Adrenal gland (tissue), 12 donors: ENCODE measurements around the gene MOB3B. TPM values are rescaled to one million over a fixed set of nuclear protein-coding genes. Genes with fewer than 3 reads are reported as not detected.

Experiments
- DNase-seq, 7 donors: peaks; one replicate each; pipeline ENCODE4 v3.0.0-alpha.2; 2019 to 2020
- H3K27ac ChIP-seq, 5 donors: fragments of 200-600 bp; sonication (generic) in 4 of 5; 1 replicate in 3 of 5; 2 replicates in 2 of 5; pipeline versions ENCODE4 v1.5.1 to v1.8.0; 2016 to 2020; ENCODE audit warnings: mild to moderate bottlenecking in 1 of 5
- H3K27me3 ChIP-seq: fragments of 200-600 bp; 2 replicates; pipeline ENCODE4 v1.8.0; 2021
- H3K36me3 ChIP-seq, 2 donors: fragments of 200-600 bp; replicated peaks in 1 of 2; 1 replicate in 1 of 2; 2 replicates in 1 of 2; pipeline versions ENCODE4 v1.5.1 to v1.8.0; 2018 to 2022
- H3K4me1 ChIP-seq, 2 donors: fragments of 200-600 bp; replicated peaks in 1 of 2; 1 replicate in 1 of 2; 2 replicates in 1 of 2; pipeline versions ENCODE4 v1.5.1 to v1.8.0; 2018 to 2021
- H3K4me3 ChIP-seq, 4 donors: fragments of 200-600 bp; sonication (generic) in 3 of 4; one replicate each; pipeline ENCODE4 v1.5.1; 2016 to 2018
- H3K9me3 ChIP-seq, 3 donors: fragments of 200-600 bp; sonication (generic) in 1 of 3; replicated peaks in 1 of 3; 1 replicate in 2 of 3; 2 replicates in 1 of 3; pipeline versions ENCODE4 v1.5.1 to v1.8.0; 2016 to 2021
- CTCF ChIP-seq, 6 experiments: fragments of 450-650 bp in 4 of 6; fragments of 200-600 bp in 2 of 6; sonication (generic) in 1 of 6; IDR thresholded peaks; 1 replicate in 5 of 6; 2 replicates in 1 of 6; pipeline versions ENCODE4 v1.5.1 to v1.8.0; 2016 to 2021; ENCODE audit warnings: antibody characterized with exemption in 6 of 6, mild to moderate bottlenecking in 2 of 6, moderate library complexity in 1 of 6
- POLR2A ChIP-seq, 2 donors: fragments of 450-650 bp; IDR thresholded peaks; one replicate each; pipeline ENCODE4 v1.6.1; 2017; ENCODE audit warnings: antibody characterized with exemption in 2 of 2, mild to moderate bottlenecking in 2 of 2, moderate library complexity in 1 of 2
- WGBS, 4 donors: extraction: QIAGEN DNeasy Blood & Tissue Kit in 2 of 4; methylation state at CpG; one replicate each; pipeline versions ENCODE4 v1.1.5 to v1.1.7; 2013 to 2017; 5-methylcytosine and 5-hydroxymethylcytosine counted together
- intact Hi-C, 2 donors: fragments of 100-400 bp; cut with DNase I; formaldehyde crosslinking; loops; one replicate each; pipeline versions ENCODE4 v1.14.1 to v1.15.0; 2022 to 2023
- polyA plus RNA-seq, 3 donors: library from polyadenylated mRNA; stranded (reverse); fragments of 200-250 nt in 2 of 3; fragments of 350-450 nt in 1 of 3; fragmentation: Illumina TruSeq in 1 of 3; extraction: RNeasy Lipid Tissue Mini Kit (QIAGEN cat#74804) in 1 of 3; gene quantifications; one replicate each; pipeline ENCODE4 v1.2.3, GENCODE V29; 2013 to 2014
- total RNA-seq, 9 donors: library from RNA; depleted of rRNA in 4 of 9; stranded (reverse); fragments of >200 nt in 4 of 9; fragments of 120-200 nt in 1 of 9; fragmentation: NEBNext Ultra II Directional in 1 of 9; extraction: Animal tissue kit (Norgen Biotek cat#: 25700) in 1 of 9; gene quantifications; one replicate each; pipeline versions ENCODE4 v1.1.0 to v1.2.4, GENCODE V29; 2013 to 2023
- donor health status: healthy with polysubstance abuse.
- donor health status: Bipolar disorder and iron deficiency.
- donor health status: DM: yes; HTN: yes; CAD: no.
- donor health status: DM: no; HTN: no; CAD: no.
- donor health status: DM: no; HTN: no; CAD: no.
- donor health status: DM: yes; HTN: yes; CAD: no.

Gene MOB3B
- total and polyA plus RNA-seq, 12 donors: 1.3 to 9.0 (median 3.4) TPM

- DNase-seq: no peak
- Histone ChIP-seq H3K4me3 (no peak overlapping the region), H3K9me3 (no peaks in the 10 kb centered on the region), H3K27me3 (no peaks in the 10 kb centered on the region), H3K4me1 (peaks cover 0 to 46% of the 10 kb centered on the region in 2 donors), H3K36me3 (no peaks in the 10 kb centered on the region), H3K27ac (no peak overlapping the region)
- intact Hi-C loops: loop anchor here (5.0 to 10.0 kb wide), 2 partner anchors 65 to 188 kb away; partner anchors contain the start of gene MOB3B (in 1 of the 2)
- TF ChIP-seq POLR2A (IDR thresholded peaks at IDR 0.05): no peak
- no peak for TF ChIP-seq CTCF (IDR thresholded peaks at IDR 0.05)
- 62 to 71% (median 68%) methylated on average over 11 of the region's 11 CpGs for WGBS, 4 donors
These were observed 189.8 kb downstream of the MOB3B start for GRCh38 chr9:27339661-27340284.

GRCh38 chr9:27338527-27338903, 191.1 kb downstream of the MOB3B start:
- no peaks in the 10 kb centered on the region for H3K27me3 ChIP-seq
- TF ChIP-seq POLR2A (IDR thresholded peaks at IDR 0.05) (no peak), CTCF (IDR thresholded peaks at IDR 0.05) (no peak)
- no peak overlapping the region for H3K4me3 ChIP-seq
- intact Hi-C loops: loop anchor here in 1 of 2 donors (5.0 kb wide), 1 partner anchor 189 kb away; the partner anchor contains the start of gene MOB3B
- H3K27ac ChIP-seq: peak overlapping the region in 1 of 5 donors; percentile 6
- no peaks in the 10 kb centered on the region for H3K9me3 ChIP-seq
- peaks cover 0 to 48% of the 10 kb centered on the region in 2 donors for H3K4me1 ChIP-seq
- 51 to 64% (median 63%) methylated on average over 8 to 9 of the region's 9 CpGs for WGBS, 4 donors
- no peak for DNase-seq
- H3K36me3 ChIP-seq: no peaks in the 10 kb centered on the region

GRCh38 chr9:27337833-27338526, 191.6 kb downstream of the MOB3B start:
- Histone ChIP-seq H3K4me1 (peaks cover 0 to 52% of the 10 kb centered on the region in 2 donors), H3K9me3 (no peaks in the 10 kb centered on the region), H3K36me3 (no peaks in the 10 kb centered on the region), H3K27me3 (no peaks in the 10 kb centered on the region), H3K27ac (peak overlapping the region in 1 of 5 donors; percentile 9), H3K4me3 (no peak overlapping the region)
- DNase-seq: peak in 3 of 7 donors; percentile 23 to 29 (median 27)
- WGBS, 4 donors: 61 to 72% (median 66%) methylated on average over 5 of the region's 5 CpGs
- intact Hi-C loops: loop anchor here in 1 of 2 donors (5.0 kb wide), 1 partner anchor 189 kb away; the partner anchor contains the start of gene MOB3B
- no peak for TF ChIP-seq POLR2A (IDR thresholded peaks at IDR 0.05)
- TF ChIP-seq CTCF (IDR thresholded peaks at IDR 0.05): no peak

GRCh38 chr9:27337236-27337635, 192.4 kb downstream of the MOB3B start:
- Histone ChIP-seq H3K27me3 (no peaks in the 10 kb centered on the region), H3K27ac (no peak overlapping the region), H3K36me3 (no peaks in the 10 kb centered on the region), H3K4me1 (peaks cover 0 to 52% of the 10 kb centered on the region in 2 donors), H3K4me3 (no peak overlapping the region), H3K9me3 (no peaks in the 10 kb centered on the region)
- TF ChIP-seq CTCF (IDR thresholded peaks at IDR 0.05) (no peak), POLR2A (IDR thresholded peaks at IDR 0.05) (no peak)
- no peak for DNase-seq
- intact Hi-C loops: loop anchor here in 1 of 2 donors (5.0 kb wide), 1 partner anchor 190 kb away; the partner anchor contains the start of gene MOB3B
- WGBS, 4 donors: 85 to 96% (median 94%) methylated on average over 3 of the region's 3 CpGs
